Vagina (tissue), 2 donors: ENCODE results near the gene MAGOH.

Experiments
- POLR2A ChIP-seq, 2 donors: fragments of 450-650 bp; IDR thresholded peaks; one replicate each; pipeline ENCODE4 v1.6.1; 2017; ENCODE audit warnings: antibody characterized with exemption in 2 of 2, mild to moderate bottlenecking in 2 of 2, moderate library complexity in 2 of 2
- POLR2AphosphoS5 ChIP-seq, 2 donors: sonication (generic); formaldehyde crosslinking; IDR thresholded peaks; one replicate each; pipeline ENCODE4 v1.9.0; 2017; ENCODE audit warnings: antibody characterized with exemption in 2 of 2, mild to moderate bottlenecking in 2 of 2, low read depth in 1 of 2; ENCODE audit not compliant: insufficient read depth in 1 of 2
- TF ChIP-seq, protein P1 (sequence below), 3 experiments: fragments of 450-650 bp in 2 of 3; fragments of 200-600 bp in 1 of 3; sonication (generic) in 1 of 3; IDR thresholded peaks; one replicate each; pipeline ENCODE4 v1.5.1; 2017 to 2019; ENCODE audit warnings: antibody characterized with exemption in 3 of 3, mild to moderate bottlenecking in 2 of 3, moderate library complexity in 2 of 3

DNA sequence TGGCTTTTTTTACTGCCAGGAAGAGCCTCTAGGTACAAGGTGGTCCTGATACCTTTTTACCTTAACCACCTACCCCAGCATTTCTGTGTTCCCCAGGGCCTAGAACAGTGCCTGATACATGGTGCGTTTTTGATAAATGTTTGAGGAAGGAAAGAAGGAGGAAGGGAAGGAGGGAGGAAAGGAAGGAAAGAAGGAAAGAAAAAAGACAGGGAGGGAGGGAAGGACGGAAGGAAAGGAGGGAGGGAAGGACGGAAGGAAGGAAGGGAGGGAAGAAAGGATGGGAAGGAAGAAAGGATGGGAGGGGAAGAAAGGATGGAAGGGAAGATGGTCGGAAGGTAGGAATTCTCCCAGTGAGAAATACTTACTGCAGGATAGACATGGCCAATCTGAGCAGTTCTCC, 12.0 kb upstream of the MAGOH start:
- TF ChIP-seq, protein P1, sequence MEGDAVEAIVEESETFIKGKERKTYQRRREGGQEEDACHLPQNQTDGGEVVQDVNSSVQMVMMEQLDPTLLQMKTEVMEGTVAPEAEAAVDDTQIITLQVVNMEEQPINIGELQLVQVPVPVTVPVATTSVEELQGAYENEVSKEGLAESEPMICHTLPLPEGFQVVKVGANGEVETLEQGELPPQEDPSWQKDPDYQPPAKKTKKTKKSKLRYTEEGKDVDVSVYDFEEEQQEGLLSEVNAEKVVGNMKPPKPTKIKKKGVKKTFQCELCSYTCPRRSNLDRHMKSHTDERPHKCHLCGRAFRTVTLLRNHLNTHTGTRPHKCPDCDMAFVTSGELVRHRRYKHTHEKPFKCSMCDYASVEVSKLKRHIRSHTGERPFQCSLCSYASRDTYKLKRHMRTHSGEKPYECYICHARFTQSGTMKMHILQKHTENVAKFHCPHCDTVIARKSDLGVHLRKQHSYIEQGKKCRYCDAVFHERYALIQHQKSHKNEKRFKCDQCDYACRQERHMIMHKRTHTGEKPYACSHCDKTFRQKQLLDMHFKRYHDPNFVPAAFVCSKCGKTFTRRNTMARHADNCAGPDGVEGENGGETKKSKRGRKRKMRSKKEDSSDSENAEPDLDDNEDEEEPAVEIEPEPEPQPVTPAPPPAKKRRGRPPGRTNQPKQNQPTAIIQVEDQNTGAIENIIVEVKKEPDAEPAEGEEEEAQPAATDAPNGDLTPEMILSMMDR (IDR thresholded peaks at IDR 0.05), result no peak
- no peak for TF ChIP-seq POLR2A (IDR thresholded peaks at IDR 0.05)
- TF ChIP-seq POLR2AphosphoS5 (IDR thresholded peaks at IDR 0.05; ENCODE audit: insufficient read depth in 1 of 2, low read depth in 1 of 2), result no peak
